Measurements from ENCODE around the gene TNXB.

TNXB gene

DNA sequence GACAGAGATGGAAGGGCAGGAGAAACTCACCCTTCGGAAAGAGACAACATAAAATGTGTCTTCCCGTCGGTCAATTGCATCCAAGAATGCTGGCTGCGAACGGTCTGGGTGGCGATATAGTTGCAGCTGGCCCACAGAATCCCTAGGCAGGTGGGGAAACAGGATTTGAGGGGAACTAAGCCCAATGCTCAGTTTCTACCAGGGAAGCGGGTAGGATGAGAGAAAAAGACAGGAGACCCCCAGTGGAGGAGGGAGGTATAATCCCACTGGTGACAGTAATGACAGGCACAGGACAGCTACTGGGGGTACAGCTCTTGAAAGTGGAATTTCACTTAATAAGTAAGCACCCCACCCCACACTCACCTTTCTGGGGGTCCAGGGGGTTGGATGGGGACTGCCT, 7.5 kb upstream of the TNXB start:
- H3K4me3 ChIP-seq (ENCODE audit: control insufficient read depth, low read depth, low read length): no peak overlapping the region
- no peak for DNase-seq (ENCODE audit: low read depth)
- peak; percentile 41 for TF ChIP-seq CTCF (conservative IDR thresholded peaks at IDR 0.05; ENCODE audit: control insufficient read depth, insufficient read depth, low read depth, low read length)

GRCh38 chr6:32115623-32116022, 6.5 kb upstream of the TNXB start:
- TF ChIP-seq CTCF (conservative IDR thresholded peaks at IDR 0.05; ENCODE audit: control insufficient read depth, insufficient read depth, low read depth, low read length): no peak

GRCh38 chr6:32114796-32115195, 5.7 kb upstream of the TNXB start:
- no peak overlapping the region for H3K4me3 ChIP-seq (ENCODE audit: control insufficient read depth, low read depth, low read length)
- peak; percentile 76 for DNase-seq (ENCODE audit: low read depth)
- TF ChIP-seq CTCF (conservative IDR thresholded peaks at IDR 0.05; ENCODE audit: control insufficient read depth, insufficient read depth, low read depth, low read length): no peak

More at GRCh38 chr6:32115623-32116022, 6.5 kb upstream of the TNXB start:
- no peak for DNase-seq (ENCODE audit: low read depth)
- no peak overlapping the region for H3K4me3 ChIP-seq (ENCODE audit: control insufficient read depth, low read depth, low read length)

DNA sequence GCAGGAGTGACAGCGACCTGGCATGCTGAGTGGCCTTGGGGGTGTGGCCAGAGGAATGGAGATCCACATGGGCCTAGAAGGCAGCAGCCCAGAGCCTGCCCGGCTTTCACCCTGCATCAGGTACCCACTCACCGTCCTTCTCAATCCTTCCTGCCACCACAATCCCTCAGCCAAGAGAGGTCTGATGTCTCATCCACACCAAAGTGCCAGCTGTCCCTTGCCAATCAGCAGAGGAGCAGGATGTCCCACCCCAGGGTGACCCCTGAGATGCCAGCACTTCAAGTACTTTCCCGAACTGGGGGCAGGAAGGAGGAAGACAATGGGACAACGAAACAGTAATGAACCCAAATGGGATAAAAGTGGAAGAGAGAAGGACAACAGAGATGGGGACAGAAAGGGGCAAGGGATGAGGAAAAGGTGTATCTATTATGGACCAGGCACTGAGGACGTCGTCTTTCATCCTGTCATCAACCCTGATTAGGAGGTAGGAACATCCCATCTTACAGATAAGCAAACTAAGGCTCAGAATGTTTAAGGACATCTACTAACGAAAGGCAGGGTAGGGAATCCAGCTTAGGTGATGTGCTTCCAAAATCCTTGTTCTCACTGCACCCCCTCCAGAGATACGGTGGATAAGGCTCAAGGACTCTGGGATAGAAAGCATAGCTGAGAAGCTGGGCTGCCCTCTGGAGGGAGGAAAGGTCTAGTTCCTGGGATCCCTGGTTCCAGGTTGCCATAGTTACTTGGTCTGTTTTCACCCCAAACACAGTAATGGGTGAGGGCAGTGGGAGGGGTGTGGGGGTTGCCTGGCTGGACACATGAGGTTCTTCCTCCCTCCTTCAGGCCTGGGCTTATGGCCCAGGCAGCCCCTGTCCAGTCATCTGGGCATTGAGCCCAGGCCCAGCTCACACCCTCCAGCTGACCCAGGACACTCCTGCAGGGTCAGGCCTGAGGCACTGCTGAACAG, 4.5 kb upstream of the TNXB start:
- TF ChIP-seq CTCF (conservative IDR thresholded peaks at IDR 0.05; ENCODE audit: control insufficient read depth, insufficient read depth, low read depth, low read length): peak; percentile 74
- DNase-seq (ENCODE audit: low read depth): peak; percentile 99
- no peak overlapping the region for H3K4me3 ChIP-seq (ENCODE audit: control insufficient read depth, low read depth, low read length)

DNA sequence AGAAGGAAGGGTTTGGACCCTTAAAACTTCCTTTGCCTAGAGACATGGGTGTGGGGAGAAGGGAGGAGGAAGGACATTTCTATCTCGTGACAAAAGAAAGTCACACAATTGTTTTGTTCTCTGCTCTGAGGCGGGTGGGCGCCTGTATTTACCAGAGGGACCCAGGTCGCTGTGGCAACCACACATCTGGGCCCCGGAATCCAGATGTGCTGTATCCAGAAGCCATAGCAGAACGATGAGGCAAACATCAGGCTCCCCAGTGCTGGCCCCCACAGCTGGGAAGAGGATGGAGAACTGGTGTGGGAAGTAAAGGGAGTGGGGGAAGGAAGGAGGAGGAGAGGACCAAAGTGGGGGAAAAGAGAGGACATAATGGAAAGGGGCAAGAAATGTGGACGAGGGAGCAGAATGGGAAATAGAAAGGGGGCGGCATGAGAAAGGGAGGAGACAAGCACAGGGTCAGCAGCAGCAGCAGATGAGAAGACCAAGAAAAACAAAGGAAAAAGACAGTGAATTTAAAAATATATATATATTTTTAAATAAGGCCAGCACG, 3.4 kb upstream of the TNXB start:
- peak; percentile 34 for DNase-seq (ENCODE audit: low read depth)
- no peak overlapping the region for H3K4me3 ChIP-seq (ENCODE audit: control insufficient read depth, low read depth, low read length)
- no peak for TF ChIP-seq CTCF (conservative IDR thresholded peaks at IDR 0.05; ENCODE audit: control insufficient read depth, insufficient read depth, low read depth, low read length)

GRCh38 chr6:32111424-32112066, 2.4 kb upstream of the TNXB start:
- TF ChIP-seq CTCF (conservative IDR thresholded peaks at IDR 0.05; ENCODE audit: control insufficient read depth, insufficient read depth, low read depth, low read length): no peak
- no peak overlapping the region for H3K4me3 ChIP-seq (ENCODE audit: control insufficient read depth, low read depth, low read length)
- no peak for DNase-seq (ENCODE audit: low read depth)

All from fibroblast of mammary gland (primary cell).